CD4-positive, alpha-beta T cell treated with Interleukin-4 for 4 hours (primary cell): ENCODE measurements around the gene TUFT1.
A peak's percentile ranks its signal among the peaks of the same experiment; 100 is the strongest.

Experiments used
- DNase-seq: peaks from one replicate; pipeline ENCODE4 v3.0.0-alpha.2; 2020

TUFT1 gene

DNA sequence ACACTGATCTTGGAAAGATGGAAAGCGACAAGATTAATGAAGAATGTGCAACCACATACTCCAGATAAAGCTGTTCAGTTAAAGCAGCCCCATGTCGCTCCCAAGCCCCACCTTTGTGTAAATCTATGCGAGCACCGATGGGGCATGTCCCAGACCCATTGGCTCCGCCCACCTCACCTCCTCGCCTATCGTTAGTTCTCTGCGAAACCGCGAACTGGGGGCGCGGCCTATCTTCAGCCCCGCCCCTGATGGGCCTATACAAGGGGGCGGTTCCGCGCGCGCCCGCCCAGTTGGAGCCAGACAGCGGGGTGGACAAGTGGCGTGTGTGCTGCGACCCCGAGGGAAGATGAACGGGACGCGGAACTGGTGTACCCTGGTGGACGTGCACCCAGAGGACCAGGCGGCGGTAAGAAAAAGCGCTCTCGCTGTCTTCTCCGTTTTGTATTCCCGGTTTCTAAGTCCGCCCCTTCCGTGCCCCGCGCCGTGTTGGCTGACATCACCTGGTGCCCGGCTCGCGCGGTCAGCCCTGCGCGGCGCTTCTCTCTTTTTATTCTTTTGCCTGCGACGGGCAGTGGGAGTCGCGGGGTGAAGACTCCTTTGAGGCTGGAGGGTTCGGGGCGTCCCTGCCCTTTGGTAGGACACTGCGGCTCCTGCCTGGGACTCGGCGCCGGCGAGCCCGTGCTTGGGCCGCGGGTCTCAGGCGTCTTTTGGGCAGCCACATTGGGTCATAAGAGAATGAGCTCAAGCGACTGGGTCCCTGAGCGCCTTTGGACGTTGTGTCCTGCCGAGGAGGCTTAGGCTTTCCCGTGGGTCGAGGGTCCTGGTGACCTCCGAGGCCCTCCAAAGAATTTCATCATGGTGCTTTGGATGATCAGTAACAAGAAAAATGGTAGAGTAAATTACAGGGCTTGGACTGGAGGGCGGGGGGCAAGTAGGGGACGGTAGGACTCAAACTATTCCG lies at the start of gene TUFT1:
TSS of gene TUFT1 (plus strand) at position 289 of the 961 bp plus-strand sequence. CDS start at position 347, 58 bp downstream.
- DNase-seq = peak; percentile 89

DNA sequence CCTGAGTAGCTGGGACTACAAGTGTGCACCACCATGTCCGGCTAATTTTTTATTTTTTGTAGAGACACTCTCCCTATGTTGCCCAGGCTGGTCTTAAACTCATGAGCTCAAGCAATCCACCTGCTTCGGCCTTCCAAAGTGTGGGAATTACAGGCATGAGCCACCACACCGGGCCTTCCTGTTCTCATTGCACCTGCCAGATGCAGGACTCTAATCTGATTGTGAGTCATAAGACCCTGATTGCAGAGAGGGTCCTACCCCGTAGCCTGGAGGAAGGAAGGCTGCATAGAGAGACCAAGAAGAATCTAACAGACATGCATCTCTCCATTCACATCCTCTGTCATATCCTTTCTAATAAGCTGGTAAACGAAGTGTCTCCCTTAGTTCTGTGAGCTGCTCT lies 48.5 kb upstream of the TUFT1 start:
- DNase-seq = no peak

DNA sequence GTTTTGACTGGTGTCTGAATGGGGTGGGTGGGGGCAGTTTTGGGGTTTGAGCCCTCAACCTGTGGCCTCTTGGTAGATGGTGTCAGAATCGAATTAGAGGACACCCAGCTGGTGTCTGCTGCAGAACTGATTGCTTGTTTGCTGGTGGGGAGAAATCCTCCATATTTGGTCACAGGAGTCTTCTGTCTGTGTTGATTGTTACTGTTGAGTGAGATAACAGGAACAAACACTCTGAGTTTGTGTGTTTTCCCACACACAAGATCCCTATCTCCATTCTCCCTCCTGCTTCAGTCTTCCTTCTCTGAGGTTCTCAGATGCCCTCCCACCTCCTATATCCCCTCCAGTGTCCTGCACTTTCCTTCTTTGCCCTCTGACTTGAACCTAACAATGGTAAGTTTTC lies 48.0 kb upstream of the TUFT1 start:
- DNase-seq = no peak

GRCh38 chr1:151493042-151493441 lies 47.1 kb upstream of the TUFT1 start:
- no peak for DNase-seq

GRCh38 chr1:151494741-151495281 lies 45.3 kb upstream of the TUFT1 start:
- no peak for DNase-seq

DNA sequence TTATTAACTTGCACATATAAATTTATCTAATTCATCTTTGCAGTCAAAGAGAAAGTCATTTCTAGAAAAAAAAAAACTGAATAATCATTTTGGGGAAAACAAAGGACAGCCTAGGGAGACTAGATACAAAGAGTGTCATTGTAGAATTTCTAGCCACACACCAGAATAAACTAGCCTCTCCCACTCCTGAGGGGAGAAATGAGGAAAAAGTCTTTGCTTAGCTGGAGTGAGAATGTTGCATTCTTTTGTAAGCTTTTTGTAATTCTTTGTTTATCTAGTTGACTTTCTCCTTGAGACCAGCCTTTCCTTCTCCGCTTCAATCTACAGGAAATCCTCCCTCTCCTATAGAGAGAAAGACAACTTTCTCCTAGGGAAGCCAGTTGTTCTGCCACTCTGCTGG lies 44.8 kb upstream of the TUFT1 start:
- no peak for DNase-seq

DNA sequence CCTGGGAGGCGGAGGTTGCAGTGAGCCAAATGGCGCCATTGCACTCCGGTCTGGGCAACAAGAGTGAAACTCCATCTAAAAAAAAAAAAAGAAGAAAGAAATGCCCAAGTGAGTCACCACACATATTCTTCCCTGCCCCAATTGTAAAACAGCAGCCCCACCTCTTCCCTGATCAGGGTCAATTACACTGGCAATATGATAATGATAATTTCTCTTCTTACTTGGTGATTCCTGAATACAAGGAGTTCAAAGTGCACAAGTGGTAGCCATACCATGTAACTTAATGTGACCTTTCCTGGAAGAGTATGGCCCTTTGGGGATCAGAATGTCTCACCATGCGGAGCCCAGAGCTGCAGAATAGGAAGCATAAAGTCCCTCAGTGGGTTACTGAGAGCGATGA lies 40.7 kb upstream of the TUFT1 start:
- no peak for DNase-seq

- no peak for DNase-seq
Measured at GRCh38 chr1:151499930-151500329, 40.2 kb upstream of the TUFT1 start.

- DNase-seq = no peak
Measured at GRCh38 chr1:151501474-151501873, 38.6 kb upstream of the TUFT1 start.

DNA sequence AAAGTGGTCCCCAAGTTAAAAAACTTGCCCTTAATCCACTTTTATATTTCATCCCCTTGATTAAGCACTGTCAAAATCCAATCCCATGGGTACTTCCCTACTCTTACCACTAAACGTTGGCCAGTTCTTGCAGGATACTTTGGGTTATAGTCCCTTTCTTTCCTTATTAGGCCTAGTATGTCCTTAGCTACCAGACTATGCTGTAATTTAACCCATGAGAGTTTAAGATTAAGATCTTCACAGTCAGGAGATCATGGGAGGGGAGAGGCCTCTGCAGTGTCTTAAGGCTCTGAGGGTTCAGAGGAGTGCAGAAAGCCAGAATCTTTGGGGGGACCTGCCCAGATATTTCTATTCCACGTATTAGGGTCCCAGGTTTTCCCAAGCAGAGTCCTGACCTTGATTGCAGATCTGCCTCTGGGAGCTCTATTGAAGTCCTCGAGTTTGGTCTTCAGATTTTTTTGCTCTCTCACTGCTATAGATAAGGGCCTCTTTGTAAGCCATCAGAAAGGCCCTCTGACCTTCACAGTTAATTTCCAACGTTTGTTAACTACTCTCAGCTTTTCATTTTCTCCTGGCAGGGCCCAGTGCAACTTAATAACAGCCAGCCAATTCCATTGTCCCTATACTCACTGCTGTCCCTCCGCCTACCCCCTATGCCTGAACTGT lies 37.9 kb upstream of the TUFT1 start:
- DNase-seq = no peak

DNA sequence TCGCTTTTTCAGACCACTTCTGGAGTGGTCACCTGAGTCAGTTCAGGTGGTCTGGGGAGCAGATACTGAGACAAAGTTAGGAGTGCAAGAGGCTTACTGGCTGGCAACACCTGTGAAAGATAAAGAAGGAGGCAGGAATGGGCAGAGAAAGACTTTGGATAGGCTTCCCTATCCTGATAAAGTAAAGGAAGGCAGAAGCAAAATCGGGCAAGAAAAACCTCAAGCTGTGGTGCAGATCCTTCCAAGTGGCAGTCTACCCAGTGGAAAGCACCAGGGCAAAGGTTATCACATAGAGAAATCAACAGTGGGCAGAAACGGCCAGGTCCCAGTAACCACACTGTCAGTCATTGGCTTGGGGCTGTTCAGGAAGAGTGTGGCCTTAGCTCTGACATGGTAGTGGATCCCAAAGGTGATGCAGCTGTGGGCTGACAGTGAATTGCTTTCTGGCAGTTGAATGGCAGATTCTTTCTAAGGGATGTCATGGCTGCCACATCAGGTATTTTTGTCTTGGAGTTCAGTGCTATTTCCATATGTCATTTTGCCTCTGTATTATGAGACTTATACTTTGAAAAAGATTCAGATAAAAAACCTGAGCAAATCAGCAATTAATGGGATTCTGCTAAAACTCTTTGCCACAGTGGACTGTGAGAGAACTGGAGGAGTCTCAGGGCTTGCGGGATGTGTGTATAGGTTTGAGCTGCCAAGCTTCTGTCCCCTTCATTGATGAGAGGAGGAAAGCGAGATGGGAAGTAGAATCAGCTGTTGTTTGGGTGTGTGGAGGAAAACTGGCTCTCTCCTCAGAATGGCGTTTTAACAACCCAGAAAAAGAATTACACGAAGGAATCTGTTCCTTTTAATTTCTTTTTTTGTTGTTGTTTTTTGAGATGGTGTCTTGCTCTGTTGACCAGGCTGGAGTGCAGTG lies 37.0 kb upstream of the TUFT1 start:
- no peak for DNase-seq

DNA sequence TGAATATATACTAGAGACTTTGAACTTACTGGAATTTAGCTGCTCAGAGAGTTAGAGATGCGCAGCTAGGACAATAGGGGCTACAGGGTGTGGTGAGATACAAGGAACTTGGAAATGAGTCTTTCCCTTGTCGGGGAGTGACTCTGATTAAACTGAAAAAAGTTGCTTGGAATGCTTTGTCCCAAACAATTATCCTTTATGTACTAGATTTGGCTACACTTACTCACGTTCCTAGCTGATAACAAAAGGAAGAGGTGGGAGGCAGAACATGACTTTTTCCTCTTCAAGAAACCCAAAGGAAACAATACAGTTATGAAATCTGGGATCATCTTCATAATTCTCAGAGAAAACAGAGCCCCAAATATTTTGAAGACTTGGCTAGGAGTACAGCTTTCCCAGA lies 35.9 kb upstream of the TUFT1 start:
- DNase-seq = no peak

- DNase-seq = no peak
Measured at GRCh38 chr1:151504759-151505158, 35.4 kb upstream of the TUFT1 start.

- DNase-seq = no peak
Measured at GRCh38 chr1:151508833-151509232, 31.3 kb upstream of the TUFT1 start.

DNA sequence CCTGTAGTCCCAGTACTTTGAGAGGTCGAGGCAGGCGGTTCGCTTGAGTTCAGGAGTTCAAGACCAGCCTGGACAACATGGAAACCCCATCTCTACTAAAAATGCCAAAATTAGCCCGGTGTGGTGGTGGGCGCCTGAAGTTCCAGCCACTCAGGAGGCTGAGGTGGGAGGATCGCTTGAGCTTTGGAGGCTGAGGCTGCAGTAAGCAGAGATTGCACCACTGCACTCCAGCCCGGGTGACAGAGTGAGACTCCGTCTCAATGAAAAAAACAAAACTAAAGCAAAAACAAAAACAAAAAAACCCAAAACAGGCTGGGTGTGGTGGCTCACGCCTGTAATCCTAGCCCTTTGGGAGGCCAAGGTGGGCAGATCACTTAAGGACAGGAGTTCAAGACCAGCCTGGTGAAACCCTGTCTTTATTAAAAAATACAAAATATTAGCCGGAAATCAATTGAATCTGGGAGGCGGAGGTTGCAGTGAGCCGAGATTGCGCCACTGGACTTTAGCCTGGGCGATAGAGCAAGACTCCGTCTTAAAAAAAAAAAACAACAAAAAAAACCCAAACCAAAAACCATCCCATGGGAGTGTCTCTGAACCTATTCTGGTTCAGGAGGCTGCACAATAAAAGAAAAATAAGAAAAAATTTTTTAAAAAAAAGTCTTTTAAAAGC lies 30.6 kb upstream of the TUFT1 start:
- DNase-seq = no peak

DNA sequence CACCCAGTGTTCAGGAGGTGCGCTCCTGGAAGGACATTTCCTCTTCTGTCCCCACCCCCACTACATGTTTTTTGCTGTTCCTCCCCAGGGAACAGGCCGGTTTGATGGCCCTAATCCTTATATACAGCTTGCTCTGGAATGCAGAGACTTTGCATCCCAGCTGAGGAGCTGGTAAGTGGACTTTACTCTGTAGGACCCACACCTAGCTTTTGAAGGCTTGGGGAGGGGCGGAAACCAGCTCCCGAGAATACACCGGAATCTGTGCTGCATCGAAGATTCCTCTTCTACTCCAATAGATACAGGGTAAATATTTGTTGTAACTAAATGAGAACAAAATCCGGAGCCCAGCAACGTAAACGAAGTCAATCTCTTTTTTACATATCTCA lies 30.1 kb upstream of the TUFT1 start:
- no peak for DNase-seq

GRCh38 chr1:151510614-151510956 lies 29.5 kb upstream of the TUFT1 start:
- no peak for DNase-seq

DNA sequence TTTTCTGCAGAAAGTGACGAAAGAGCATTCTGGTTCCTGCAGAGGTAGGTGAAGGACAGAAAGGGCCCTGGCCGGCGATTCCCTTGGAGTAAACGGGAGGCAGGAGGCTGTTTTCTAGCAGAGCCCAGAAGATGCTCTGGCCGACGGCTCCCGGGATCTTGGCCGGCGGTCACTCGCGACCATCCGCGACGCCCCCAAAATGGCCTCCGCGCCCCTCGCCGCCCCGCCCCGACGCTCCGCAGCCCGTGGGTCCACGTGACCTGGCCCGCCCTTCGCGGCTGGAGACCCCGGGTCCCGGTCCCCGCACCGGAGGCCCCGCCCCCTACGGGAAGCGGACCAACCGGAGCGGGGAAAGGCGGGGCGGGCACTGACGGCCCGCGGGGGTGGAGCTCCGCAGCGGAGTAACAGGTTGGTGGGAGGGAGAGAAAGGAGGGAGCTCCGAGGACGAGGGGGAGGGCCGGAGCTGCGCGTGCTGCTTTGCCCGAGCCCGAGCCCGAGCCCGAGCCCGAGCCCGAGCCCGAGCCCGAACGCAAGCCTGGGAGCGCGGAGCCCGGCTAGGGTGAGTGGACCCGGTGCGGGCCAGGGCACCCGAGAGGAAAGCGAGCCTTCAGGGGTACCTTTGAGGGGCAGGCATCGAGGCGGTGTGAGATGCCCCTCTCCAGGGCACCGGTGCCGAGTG lies 29.0 kb upstream of the TUFT1 start, which contains the start of gene CGN:
TSS of gene CGN (plus strand) at position 431 of the 679 bp plus-strand sequence. CDS start 7,133 bp downstream, outside the sequence.
- DNase-seq = peak; percentile 89

DNA sequence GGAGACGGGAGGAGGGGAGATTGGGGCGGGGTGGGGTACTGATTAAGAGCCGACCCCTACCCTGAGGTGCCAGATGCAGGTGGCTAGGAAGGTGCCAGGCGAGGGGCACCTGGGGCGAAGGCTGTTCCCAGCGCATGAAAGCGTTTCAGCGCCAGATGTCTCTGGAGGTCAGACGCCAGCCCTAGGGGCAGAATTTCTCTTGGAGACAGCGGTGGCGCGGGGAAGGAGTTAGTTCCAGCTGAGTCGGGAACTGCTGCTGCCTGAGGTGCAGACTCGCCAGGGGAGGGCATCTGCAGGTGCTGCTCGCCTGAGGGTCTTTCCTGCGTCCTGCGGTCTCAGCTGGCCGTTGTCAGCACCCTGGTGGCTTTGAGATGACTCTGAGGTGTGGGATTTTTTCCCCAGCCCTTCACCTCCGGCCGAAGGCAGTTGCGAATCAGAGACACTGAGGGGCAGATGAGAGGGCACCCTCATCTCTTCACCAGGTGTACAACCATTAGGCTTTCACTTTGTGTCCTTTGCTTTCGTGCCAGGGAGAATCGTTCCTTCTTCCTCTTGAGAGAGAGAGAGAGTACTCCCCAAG lies 28.4 kb upstream of the TUFT1 start:
- peak; percentile 13 for DNase-seq

- DNase-seq = no peak
Measured at GRCh38 chr1:151512326-151512725, 27.8 kb upstream of the TUFT1 start.
